ENCODE measurements around the gene TMEM229B.

Gene TMEM229B

DNA sequence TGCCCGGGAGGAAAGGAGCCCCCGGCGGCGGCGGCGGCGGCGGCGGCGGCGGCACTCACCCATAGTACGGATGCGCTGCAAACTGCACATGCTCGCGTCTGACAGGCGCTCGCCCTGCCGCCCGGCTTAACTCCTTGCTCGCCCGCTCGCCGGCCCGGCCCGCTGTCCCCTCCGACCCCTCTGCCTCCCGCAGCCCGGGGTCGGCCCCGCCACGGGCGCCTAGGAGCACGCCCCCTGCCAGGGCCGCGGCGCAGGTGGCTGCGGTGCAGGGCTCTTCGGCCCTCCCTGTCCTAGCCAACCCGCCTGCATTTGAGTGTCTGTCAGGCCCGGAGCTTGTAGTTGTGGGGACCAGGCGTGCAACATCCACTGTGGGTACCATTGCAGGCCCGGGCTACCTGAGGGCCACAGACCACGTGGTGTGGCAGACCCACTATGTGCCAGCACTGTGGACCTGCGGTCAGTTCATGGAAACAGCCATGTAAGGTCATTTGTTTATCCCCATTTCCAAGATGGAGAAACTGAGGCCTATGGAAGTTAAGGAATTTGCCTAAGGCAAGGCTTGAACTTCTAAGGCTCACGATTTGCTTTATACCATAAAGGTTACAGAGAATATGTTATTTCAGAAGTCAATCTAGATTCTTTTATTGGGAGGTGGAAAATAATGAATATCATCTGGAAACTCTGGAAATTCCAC lies 27.0 kb upstream of the TMEM229B start:
- no peak for DNase-seq (ENCODE audit: low read depth)

DNA sequence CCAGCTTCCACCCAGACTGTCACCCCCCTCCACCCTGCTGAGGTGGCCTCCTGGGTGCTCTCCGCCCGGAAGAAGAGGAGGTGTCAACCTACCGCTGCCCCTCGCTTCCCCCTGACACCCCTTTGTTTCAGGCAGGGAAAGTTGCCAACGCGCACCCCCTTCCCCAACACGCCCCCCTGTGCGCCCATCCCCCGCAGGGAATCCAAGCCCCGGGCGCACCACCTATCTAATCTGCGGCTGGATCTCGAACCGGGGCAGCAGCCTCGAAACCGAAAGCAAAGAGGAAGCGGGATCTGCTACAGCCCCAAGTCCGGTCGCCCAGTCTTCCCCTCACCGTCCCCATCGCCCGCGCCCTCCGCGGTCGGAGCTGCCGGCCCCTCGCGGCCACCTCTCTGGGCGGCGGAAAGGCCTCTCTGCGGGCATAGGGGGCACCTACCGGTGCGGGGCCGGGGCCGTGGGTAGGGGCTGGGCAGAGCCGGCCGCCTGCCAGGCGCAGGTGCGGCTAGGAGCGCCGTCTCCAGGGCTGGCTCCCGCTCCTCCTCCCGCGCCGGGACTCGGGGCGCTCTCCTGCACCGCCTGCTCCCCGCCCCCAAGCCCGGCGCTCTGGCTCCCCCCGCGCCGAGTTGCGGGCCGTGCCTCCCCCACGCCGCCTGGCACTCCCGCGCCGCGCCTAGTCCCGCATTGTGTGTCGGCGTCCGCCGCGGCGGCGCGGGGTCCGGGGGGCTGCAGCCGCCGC lies 26.3 kb upstream of the TMEM229B start:
- DNase-seq (ENCODE audit: low read depth): no peak

DNA sequence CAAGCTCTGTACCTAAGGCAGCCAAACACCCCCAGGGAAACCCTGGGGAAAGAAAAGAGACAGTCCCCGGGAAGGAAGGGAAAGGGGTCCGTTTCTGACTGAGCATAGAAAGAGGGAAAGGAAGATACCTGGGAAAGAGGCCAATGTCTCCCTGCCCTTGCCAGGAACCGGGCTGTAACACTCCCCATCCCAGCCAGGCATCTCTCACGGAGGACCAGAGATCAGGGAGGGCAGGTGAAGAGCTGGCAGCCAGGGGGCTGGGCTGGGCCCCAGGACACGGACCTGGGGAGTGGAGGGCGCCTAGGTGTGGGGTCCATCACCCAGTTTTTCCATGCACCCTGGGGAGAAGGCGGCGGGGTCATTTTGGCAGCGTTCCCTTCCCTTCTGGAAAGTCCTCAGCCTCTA lies 25.7 kb upstream of the TMEM229B start:
- DNase-seq (ENCODE audit: low read depth): no peak

DNA sequence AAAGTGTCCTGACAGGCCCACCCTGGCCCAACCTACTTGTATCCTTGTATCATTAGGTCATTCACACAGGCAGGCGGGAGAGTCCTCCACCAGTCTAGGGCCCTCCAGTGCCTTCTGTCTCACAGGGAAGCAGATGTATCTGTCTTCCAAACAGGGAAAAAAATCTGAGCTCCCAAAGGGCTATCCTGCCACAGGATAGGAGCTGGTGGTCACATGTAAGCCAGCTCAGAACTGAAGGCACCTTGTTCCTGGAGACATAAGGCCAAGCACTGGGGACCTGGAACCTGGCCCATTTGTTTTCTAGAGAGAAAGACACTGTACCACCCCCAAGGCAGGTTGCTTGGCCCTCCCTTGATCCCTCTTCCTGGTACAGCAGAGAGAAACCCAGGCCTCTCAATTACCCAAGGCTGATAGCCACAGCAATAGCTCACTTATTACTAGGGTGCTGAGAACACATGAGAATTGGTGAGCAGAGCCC lies 25.1 kb upstream of the TMEM229B start:
- no peak for DNase-seq (ENCODE audit: low read depth)

DNA sequence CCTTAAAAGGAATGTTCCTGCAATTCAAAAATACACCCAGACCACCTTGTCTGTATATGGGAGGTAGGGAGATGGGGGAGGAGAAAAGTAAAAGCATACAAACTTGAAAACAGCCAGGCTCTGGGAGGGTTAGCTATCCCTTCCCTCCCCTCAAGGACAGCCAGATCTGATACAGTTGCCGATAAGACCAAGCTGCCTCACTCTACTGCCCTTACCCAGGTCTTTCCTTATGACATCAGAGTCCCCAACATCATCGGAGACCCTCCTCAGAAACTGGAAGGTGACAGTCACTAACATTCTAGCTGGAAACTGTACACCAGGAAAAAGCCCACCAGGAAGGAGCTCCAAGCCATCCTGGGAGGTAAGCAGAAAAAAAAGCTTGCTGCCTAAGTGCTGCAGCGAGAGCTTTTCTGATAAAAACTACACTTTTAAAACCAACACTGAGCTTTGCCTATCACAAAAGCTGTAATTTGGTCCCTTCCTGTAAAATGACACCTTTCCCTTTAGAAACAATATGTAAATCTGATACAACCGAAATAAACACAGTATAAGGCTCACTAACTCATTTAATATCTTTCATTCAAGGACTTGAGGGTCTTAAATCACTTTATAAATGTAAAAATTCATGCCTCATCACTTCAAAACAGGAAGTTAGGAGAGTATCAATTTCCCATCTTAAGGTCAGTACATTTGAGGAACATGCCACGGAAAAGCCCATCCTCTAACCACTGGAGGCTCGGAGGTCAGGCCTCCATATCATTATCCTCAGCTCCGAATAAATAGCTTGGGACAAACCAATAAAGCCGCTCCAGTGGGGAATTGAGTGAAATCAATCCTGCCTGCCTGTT lies 24.2 kb upstream of the TMEM229B start:
- no peak for DNase-seq (ENCODE audit: low read depth)

DNA sequence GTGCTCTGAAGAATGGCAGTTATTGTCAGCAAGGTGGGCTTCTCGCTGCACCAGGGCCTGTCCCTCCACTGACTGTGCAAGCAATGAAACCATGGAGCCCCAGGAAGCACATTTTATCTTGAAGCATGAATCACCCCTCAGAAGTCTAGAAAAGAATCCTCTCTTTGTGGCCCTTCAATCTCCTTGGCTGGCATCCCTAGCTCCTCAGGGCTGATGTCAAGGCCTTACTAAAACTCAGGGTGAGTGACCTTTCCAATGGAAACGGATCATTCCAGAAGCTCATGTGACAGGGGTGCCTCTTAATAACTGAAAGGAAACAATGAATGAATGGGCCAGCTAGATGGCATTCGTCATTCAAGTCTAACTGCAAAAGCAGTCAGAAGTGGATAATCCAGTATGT lies 22.3 kb upstream of the TMEM229B start:
- no peak for DNase-seq (ENCODE audit: low read depth)

DNA sequence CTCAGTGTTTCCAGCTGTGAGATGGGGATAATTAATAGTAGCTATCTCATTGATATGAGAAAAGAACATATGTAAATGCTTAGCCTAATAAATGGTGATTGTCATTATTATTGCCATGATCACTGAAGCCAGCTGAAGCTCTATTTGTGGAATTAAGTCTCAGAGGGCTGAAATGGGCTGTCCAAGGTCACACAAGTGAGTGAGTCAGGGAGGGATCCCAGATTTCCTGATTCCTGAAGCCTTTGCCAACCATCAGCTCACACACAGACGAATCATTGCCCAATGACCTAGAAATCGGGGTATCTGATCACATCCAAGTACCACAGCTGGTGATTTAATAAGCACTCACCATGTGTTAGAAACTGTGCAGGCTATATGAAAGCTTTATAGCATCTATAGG lies 21.6 kb upstream of the TMEM229B start:
- DNase-seq (ENCODE audit: low read depth): no peak

DNA sequence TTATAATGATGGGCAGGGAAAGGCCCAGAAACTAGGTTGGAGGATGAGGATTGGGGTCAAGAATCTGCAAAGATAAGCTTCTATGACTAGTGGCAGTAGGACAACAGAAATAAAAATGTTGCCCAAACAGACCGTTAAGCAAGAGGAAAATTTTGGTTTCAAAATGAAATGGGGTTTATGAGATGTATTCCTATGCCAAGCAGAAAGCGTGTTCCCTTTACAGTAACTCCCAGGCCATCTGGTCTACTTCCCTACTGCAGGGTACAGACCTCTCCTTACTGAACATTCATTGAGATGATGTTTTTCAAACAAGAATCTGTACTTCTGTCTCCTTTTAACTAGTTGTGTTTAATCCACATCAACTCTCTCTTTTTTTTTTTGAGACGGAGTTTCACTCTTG lies 20.4 kb upstream of the TMEM229B start:
- DNase-seq (ENCODE audit: low read depth): no peak

DNA sequence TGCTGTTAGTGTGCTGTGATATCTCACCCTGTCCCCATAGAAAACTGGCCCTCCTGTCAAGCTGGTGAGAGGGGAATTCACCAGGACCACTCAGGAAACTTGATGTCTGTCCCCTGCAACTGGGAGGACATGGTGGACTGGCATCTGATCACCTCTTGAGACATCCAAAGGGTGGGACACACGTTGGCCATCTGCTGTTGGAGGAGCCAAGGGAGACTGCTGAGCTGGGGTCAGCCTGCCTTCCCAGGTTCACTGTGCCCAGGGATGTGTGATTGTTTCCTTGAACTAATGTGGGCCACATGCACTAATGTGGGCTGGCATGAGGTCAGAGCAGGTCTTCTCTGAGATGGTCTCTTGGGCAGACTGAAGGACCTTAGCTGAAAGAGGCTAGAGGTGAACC lies 16.7 kb upstream of the TMEM229B start:
- DNase-seq (ENCODE audit: low read depth): no peak

DNA sequence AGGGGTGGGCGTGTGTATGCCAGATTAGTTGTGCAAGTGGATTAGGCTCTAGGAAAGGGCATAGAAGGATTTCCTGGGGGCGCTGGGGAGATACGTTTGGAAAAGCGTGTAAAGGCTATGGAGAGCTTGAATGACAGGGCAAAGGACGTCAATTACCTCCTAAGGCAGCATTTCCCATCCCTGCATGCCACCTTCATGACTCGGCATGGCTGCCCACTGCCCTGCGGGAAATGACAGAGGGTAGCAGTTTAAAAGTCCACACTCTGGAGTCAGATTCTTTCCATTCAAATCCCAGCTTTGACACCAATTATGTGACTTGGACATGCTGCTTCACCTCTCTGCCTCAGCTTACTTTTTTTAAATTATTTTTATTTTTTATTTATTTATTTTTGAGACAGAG lies 14.8 kb upstream of the TMEM229B start:
- no peak for DNase-seq (ENCODE audit: low read depth)

DNA sequence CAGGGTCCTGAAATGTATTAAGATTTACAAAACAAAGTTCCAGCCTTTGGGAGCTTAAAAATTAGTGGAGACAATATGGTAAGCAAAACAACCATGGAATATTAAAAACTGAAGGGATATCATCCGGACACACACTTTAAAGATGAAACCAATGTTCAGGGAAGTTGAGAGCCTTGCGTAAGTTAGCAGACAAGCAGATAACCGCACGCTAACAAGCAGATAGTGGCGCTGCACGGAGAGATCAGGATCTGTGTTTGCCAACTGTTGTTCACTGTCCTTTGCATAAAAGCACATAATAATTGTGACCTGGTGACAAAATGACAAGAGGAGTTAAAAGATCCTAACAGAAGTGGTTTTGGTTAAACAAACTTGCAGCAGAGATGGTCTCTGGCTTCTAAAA lies 14.3 kb upstream of the TMEM229B start:
- no peak for DNase-seq (ENCODE audit: low read depth)

DNA sequence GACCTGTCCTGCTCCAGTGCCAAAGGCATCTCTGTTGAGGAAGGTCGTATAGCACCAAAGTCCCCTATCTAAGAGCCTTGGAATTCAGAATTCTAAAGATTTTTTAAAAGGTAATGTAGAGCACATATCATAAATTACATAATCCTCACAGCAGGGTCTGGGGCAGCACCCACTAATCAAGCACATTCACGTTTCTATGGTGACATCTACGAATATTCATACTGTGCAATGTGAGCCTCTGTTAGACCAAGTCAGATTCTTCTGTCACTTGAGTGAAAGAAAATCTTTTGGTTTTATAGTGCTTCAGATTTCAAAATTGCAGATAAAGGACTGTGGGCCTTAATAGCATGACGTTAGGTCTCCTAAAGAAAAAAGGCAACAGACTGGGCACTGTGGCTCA lies 13.1 kb upstream of the TMEM229B start:
- DNase-seq (ENCODE audit: low read depth): no peak

DNA sequence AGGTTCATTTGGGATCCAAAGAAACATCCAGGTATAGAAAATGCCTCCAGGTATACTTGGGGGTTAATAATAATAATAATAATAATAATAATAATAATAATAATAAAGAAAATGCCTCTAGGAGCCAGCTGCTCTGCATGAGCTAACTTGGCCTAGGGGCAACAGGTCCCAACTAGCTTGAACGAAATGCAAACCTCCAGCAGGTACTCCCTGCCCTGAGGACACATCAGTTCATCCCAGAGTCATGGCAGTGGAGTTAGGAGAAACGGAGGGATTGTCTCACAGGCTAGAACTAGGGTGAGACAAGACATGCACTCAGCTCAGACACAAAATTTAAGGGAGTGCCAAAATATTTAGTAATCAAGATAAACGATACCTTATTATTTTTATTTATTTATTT lies 12.5 kb upstream of the TMEM229B start:
- no peak for DNase-seq (ENCODE audit: low read depth)

DNA sequence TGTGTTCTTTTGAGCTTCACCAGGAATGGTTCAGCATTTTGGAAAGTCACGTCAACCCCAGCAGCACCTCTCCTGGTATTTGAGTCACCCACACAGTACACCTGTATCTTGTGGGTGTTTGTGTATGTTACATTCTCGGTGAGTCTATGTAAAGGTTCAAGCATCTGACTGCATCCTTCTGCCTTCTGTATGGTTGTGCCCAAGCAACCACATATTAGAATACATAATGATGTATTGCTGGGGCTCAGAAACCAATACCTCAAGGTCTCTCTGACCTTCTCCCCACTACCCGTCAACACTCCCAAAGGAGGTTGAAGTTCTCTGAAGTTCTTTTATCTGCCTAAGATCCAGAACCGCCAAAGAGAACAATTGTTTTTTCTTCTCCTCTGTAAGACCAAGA lies 9.2 kb upstream of the TMEM229B start:
- no peak for DNase-seq (ENCODE audit: low read depth)

DNA sequence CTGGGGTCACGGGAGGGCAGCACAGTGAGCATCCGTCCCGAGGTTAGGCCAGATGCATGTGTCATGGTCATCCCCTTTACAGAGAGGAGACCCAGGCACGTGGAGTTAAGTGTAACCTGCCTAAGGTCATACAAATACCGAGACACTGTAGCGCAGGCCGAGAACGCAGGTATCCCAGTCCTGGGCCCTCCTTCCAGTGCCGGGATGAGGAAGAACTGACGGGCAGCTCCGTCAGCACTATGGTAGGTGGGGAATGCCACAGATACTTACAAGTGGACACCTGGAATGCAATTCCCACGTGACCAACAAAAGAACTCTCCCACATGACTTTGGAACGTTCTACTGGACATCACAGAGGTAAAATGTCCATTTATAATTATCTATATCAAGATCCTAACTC lies 8.7 kb upstream of the TMEM229B start:
- DNase-seq (ENCODE audit: low read depth): no peak

DNA sequence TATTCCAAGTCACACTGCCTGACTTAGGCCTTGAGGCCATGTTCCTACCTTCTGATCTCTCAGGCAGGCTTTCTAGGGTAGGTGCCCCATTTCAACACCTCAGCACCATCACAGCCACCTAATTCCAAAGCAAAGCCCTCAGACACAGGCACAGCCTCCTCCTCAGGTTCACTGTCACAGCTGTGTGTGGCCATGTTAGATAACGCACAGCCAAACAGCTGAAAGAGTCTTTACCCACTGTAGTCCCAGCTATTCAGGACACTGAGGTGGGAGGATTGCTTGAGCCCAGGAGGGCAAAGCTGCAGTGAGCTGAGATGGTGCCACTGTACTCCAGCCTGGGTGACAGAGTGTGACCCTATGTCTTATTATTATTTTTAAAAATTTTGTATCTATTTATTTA lies 7.3 kb upstream of the TMEM229B start:
- DNase-seq (ENCODE audit: low read depth): no peak

DNA sequence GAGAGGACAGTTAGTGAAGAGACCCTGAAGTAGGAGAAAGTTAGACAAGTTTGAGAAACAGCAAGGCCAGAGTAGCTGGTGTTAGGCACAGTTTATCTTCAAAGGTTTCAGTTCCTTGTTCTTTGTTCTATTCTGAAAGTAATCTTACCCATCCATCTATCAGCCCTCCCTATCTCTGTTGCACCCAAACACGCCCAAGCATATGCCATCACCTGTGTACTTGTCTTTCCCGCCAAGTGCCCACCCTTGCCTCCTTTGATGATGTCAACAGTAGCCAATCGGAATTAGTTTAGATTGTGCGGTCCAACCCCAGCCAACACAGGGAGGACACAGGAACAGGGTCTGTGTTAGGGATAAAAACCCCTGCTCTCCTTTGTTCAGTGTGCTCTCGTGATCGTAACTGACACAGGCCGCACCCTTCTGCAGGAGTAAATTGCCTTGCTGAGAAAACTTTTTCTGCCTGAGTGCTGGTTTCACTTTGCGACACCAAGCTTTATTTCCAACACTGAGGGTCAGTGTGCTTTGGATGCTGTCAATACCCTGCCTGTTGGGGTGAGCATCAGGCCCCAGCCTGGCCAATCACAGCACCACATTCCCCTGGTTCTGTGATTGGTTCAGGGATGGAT lies 4.7 kb upstream of the TMEM229B start:
- no peak for DNase-seq (ENCODE audit: low read depth)

DNA sequence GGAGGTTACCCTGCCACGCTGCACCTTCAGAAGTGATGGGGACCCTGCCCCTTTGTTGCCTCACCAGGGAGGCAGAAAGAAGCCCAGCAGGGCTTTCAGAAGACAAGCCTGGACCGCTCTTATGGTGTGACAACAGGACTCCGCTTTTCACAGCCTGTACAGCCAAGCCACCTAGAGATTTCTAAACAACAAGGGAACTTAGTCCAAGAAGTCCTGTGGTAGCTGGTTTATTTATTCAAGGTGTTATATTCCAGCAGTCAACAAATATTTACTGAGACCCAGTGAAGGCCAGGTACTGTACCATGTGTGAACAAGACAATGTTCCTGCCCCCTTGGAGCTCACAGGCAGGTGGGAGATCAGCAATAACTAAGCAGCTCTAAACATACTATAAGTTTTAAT lies 4.0 kb upstream of the TMEM229B start:
- no peak for DNase-seq (ENCODE audit: low read depth)

DNA sequence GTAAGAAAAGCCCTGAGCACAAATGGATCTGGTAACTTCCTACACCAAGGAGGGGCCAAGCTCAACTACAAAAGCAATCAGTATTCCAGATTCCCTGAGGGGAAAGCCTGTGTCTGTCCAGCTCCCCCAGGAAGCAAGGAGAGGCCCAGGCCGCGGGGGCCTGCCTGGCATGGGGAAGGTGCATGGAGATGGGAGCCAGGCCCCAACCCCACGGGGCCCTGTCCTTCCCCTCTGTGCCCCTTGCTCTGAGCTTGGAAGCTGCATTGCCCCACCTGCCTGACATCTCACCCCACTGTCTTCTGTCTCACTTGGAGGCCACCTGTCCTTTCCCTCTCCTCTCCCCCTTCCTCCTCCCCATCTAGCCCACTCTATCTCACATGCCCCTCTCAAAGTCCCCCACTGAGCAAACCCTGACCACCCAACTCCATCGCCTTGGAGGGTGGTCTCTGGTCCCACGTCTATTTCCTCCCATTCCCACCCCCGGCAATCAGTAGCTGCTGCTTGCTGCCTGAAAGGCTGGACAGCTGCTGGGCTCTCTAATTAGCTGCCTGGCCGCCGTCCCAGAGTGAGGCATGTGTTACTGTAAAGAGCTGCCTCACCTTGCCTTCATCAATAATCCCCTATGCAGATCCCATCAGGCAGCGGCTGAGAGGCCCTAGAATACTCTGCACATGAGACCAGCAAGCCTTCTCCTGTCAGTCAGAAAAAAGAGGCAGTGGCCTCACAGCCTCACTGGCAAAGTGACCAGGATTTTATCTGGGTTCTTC lies 3.4 kb upstream of the TMEM229B start:
- no peak for DNase-seq (ENCODE audit: low read depth)

DNA sequence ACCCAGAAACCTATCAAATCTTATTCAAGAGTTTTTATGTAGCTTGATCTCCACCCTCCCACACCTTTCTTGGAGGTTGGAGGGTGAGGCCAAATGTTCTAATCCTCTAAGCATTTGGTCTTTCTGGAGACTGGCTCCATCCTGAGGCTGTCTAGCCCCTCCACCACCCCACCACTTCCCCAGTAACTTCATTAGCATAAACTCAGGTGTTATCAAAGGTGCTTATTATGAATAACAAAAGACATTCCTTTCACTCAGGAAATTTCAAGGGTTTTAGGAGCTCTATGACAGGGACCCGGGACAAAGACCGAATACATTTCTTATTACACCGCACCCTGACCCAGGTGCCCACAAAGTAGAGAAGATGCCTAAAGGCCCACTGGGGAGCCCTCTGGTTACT lies 2.8 kb upstream of the TMEM229B start:
- DNase-seq (ENCODE audit: low read depth): no peak

DNA sequence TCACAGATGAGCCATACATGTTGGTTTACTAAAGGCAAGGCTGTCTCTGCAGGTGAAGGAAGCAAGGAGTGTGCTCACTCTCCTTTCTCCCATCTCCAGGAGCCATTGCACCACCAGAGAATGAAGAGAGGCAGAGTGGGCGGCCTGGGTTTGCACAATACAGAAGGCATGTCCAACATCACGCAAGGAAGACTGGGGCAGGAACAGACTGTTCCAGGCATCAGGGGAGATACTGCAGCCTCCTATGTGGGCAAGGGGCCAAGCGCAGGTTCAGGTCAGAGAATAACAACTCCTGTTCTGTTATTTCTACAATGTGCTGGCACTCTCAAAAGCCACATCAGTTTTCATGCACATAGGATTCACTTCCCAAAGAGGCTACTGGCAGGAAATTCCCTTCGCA lies 1.7 kb upstream of the TMEM229B start:
- no peak for DNase-seq (ENCODE audit: low read depth)

DNA sequence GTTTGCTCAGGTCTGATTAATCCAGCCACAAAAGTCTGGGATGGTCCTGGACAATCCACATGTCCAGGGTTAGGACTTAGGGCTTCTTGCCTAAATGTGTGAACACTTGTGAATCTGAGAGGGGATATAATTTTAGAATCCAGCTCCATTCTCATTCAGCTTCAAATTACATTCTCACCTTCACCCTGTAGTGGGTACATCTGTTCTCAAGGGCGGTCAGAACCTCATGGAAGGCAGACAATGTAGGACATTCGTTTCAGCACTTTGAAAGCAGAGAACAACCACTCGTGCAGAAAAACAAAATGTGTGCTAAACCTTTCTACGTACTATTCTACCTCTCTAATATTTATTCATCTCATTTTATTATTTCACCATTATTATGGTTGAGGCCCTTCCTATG lies 1.2 kb downstream of the TMEM229B start:
- DNase-seq (ENCODE audit: low read depth): no peak

Data from stimulated activated CD8-positive, alpha-beta memory T cell treated with anti-CD3 and anti-CD28 coated beads, Interleukin-7, amount 100 ng/mL, for 24 hours (primary cell).